GM18951 (cell line): ENCODE results near the gene RAP1GDS1.
"Not testable (repeated sequence)": the region's sequence is repeated elsewhere in the genome, so short reads cannot be mapped to it uniquely, and the experiment has no call there.

Source experiments
- POLR2A ChIP-seq: IDR thresholded peaks from 4 replicates; pipeline ENCODE4 v1.6.1; 2011; ENCODE audit warnings: mild to moderate bottlenecking; ENCODE audit not compliant: insufficient read length, insufficient read depth; ENCODE audit errors: extremely low read depth
- in situ Hi-C: fragments of 300-500 bp; cut with MboI; formaldehyde crosslinking; loops from one replicate; pipeline ENCODE4 v1.12.0; 2022; ENCODE audit warnings: low sequenced_read_pairs, mixed read lengths, inconsistent platforms; ENCODE audit not compliant: unreplicated experiment

RAP1GDS1 gene

DNA sequence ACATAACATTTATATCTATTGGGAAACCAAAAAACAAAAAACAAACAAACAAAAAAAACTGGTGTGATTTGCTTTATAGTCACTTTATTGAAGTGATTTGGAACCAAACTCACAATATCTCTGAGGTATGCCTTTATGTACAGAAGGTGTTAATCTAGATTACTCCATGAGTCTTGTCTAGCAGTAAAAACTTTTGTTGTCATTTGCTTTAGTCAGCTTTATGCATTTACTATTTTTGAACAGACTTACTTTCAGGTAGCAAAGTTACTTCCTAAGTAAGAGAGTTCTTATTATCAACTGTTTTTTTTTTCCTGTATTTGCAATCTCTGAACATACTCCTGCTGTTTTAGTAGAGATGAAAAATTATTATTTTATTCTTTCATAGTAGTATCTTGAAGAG, 39.5 kb downstream of the RAP1GDS1 start:
- no peak for TF ChIP-seq POLR2A
- in situ Hi-C loops: no loop called here

- in situ Hi-C loops: no loop called here
- TF ChIP-seq POLR2A: no peak
These were observed 44.4 kb downstream of the RAP1GDS1 start for GRCh38 chr4:98305576-98305975.

DNA sequence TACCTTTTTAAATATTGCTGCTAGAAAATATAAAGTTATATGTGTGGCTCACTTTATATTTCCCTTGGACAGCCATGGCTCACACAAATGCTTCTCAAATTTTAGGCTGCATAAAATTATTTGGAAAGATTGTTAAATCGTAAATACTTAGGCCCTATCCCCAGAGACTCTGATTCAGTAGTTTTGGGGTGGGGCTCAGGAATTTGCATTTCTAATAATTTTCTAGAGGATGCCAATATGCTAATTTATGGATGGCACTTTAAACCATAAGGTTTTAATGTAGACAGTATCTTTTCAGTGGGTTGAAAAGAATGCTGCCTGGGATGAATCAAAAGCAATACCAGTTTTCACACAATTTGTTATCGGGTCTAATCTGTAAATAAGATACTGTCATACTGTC, 49.7 kb downstream of the RAP1GDS1 start:
- no peak for TF ChIP-seq POLR2A
- in situ Hi-C loops: no loop called here

DNA sequence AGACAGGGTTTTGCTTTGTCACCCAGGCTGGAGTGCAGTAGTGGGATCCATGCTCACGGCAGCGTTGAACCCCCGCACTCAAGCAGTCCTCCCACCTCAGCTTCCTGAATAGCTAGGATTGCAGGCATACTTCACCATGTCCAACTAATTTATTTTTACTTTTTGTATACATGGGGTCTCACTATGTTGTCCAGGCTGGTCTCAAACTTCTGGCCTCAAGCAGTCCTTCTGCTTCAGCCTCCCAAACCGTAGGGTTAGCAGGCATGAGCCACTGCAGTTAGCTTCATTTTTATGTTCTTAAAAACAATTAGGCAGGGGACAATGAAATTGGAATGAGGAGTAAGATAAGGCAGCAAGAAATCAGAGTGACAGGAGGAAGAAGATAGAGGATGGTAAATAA, 50.5 kb downstream of the RAP1GDS1 start:
- in situ Hi-C loops: no loop called here
- no peak for TF ChIP-seq POLR2A

DNA sequence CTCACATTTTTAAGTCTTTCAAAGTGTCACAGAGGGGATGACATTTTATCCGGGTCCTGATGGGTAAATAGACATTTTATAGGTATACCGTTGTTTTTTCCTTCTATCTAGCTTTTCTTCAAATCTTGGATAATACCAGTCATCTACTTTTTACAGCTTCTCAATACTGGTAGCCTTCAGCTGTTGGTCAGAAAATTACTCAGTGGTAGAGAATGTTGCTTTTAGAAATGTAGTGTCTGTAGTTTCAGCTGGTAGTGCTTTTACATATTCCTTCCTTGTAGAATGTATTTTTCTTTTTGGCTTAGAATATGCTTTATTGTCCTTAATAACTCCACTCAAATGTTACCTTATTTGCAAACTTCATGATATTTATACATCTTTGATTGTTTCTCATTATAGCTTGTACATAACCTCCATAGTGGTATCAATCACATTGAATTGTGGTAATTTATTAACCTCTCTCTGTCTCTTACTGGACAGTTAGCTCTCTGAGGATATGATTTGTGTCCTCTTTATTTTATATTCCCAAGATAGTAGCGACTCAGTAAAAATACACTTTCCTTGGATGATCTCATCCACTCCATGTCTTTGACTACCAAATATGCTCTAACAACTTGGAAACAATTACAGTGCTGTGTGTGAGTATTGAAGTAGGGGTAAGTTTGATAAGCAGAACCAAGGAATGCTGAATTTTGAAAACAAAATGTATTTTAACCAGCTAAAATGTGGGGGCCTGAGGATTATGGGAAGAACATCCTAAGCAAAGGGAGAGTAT, 53.8 kb downstream of the RAP1GDS1 start:
- in situ Hi-C loops: no loop called here
- no peak for TF ChIP-seq POLR2A

DNA sequence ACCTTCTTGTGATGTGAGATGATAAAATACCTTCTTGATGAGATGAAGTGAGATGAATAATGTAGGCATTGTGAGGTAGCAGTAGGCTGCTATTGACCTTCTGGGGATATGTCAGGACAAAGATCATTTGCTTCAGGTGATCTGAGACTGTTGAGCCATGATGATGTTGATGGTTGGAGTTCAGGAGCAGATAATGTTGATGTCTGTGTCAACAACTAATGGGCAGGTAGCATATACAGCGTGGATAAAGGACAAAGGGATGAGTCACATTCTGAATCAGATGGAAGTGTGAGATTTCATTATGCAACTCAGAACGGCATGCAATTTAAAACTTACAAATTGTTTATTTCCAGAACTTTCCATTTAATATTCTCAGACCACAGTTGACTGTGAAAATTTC, 57.3 kb downstream of the RAP1GDS1 start:
- in situ Hi-C loops: no loop called here
- no peak for TF ChIP-seq POLR2A

GRCh38 chr4:98319021-98319420, 57.8 kb downstream of the RAP1GDS1 start:
- no peak for TF ChIP-seq POLR2A
- in situ Hi-C loops: no loop called here

DNA sequence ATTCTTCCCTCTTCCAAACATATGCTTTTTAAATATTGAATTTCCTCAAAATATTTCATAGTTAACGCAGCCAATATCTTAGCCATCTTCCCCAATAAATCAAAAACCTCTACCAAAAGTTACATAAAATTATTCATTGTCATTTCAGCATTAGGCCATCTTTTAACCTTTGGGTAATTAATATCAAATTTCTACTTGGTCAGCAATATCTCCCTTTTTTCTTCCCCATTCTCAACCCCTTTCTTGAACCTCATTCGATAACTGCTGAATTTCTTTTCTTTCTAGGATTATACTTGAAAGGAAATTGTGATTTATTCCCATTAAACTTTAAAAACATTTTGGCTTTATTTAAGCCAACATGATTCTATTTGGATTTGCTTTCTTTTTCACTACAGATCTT, 65.0 kb downstream of the RAP1GDS1 start:
- in situ Hi-C loops: no loop called here

GRCh38 chr4:98327694-98328093, 66.5 kb downstream of the RAP1GDS1 start:
- TF ChIP-seq POLR2A: no peak
- in situ Hi-C loops: no loop called here

More for the DNA sequence above, 65.0 kb downstream of the RAP1GDS1 start:
- TF ChIP-seq POLR2A: no peak

GRCh38 chr4:98329879-98330640, 68.9 kb downstream of the RAP1GDS1 start:
- in situ Hi-C loops: not testable (repeated sequence)

- in situ Hi-C loops: no loop called here
- no peak for TF ChIP-seq POLR2A
These were observed 70.8 kb downstream of the RAP1GDS1 start for GRCh38 chr4:98332017-98332416.

DNA sequence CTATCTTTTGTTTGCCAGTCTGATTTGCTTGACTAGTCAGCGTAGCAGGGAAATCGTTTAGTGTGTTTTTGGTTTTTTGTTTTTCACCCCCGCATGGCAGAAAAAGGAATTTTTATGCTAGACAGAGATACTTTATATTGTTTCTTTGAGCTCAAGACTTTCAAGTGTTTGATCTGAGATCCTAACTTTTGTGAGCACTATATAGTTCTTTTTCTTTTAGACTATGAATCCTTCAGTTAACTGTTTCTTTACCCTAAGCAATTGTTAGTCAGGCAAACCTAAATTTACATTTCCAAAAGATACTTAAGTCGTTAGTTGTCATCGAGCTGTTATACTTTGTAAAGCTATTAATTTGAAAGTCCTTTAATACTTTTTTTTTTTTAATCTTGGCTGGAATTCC, 73.3 kb downstream of the RAP1GDS1 start:
- in situ Hi-C loops: no loop called here
- TF ChIP-seq POLR2A: no peak

DNA sequence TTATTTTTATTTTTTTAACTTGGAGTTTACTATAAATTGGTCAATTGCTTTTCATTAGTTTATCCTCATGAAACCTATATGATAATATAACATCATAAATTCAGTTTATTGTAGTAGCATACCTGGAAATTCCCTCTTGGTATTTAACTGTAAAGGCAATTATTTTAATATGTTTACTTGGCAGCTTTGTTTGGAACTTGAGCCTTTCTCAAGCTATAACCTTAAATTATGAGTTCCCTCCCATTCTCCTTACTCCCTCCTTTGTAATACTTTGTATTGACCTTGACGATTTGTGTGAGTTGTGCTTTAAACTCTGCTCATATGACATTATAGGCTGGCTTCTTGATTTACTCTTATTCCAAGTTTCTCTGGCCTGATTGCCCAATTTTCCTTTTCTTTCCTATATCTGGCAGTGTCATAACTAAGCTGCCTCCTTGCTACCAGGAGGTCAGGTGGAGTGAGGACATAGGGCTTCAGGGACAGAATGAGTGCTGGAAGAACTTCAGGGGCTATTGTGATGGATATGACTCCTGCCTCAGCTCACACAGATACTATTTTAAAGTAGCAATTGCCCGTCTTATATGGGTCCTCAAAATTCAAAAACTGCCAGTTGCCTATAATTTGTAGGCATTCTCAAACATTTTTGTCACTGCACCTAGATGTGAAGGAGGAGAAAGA, 77.7 kb downstream of the RAP1GDS1 start:
- TF ChIP-seq POLR2A: no peak
- in situ Hi-C loops: no loop called here

- no peak for TF ChIP-seq POLR2A
- in situ Hi-C loops: no loop called here
These were observed 80.1 kb downstream of the RAP1GDS1 start for GRCh38 chr4:98341309-98341708.

GRCh38 chr4:98343626-98344025, 82.4 kb downstream of the RAP1GDS1 start:
- in situ Hi-C loops: no loop called here
- TF ChIP-seq POLR2A: no peak
